Prostate gland (tissue), 2 donors: ENCODE measurements around the gene TMEM51. TPM values are rescaled to one million over a fixed set of nuclear protein-coding genes. Genes with fewer than 3 reads are reported as not detected.

Experiments used
- DNase-seq: peaks from one replicate; pipeline ENCODE4 v3.0.0-alpha.2; 2019; ENCODE audit warnings: low spot score
- H3K27ac ChIP-seq, 2 donors: fragments of 200-600 bp; sonication (generic); 2 replicates each; pipeline ENCODE4 v1.5.1; 2017 to 2019
- H3K27me3 ChIP-seq: fragments of 200-600 bp; sonication (generic); replicated peaks from 2 replicates; pipeline ENCODE4 v1.5.1; 2019; ENCODE audit not compliant: insufficient read depth
- H3K36me3 ChIP-seq, 2 donors: fragments of 200-600 bp; sonication (generic); 1 replicate in 1 of 2; 2 replicates in 1 of 2; pipeline versions ENCODE4 v1.5.1 to v1.8.1; 2017 to 2019
- H3K4me1 ChIP-seq: fragments of 200-600 bp; sonication (generic); replicated peaks from 2 replicates; pipeline ENCODE4 v1.5.1; 2019
- H3K4me3 ChIP-seq, 2 donors: fragments of 200-600 bp; sonication (generic); 2 replicates each; pipeline ENCODE4 v1.5.1; 2017 to 2019
- H3K9me3 ChIP-seq: fragments of 200-600 bp; sonication (generic); 2 replicates; pipeline ENCODE4 v1.5.1; 2017
- CTCF ChIP-seq, 4 experiments: fragments of 200-600 bp in 2 of 4; fragments of 450-650 bp in 2 of 4; sonication (generic) in 2 of 4; IDR thresholded peaks; 1 replicate in 3 of 4; 2 replicates in 1 of 4; pipeline ENCODE4 v1.5.1; 2016 to 2019; ENCODE audit warnings: antibody characterized with exemption in 4 of 4, mild to moderate bottlenecking in 2 of 4, moderate library complexity in 2 of 4
- POLR2A ChIP-seq: fragments of 450-650 bp; IDR thresholded peaks from one replicate; pipeline ENCODE4 v1.6.1; 2016; ENCODE audit warnings: antibody characterized with exemption, mild to moderate bottlenecking
- POLR2AphosphoS5 ChIP-seq: sonication (generic); formaldehyde crosslinking; IDR thresholded peaks from one replicate; pipeline ENCODE4 v1.6.1; 2017; ENCODE audit warnings: antibody characterized with exemption
- WGBS: methylation state at CpG from one replicate; pipeline ENCODE4 v1.1.5; 2018; 5-methylcytosine and 5-hydroxymethylcytosine counted together
- intact Hi-C: fragments of 100-400 bp; cut with DNase I; formaldehyde crosslinking; loops from one replicate; pipeline ENCODE4 v1.14.2; 2022
- total RNA-seq, 2 donors: library from RNA; depleted of rRNA; stranded (reverse); fragments of >200 nt; gene quantifications; one replicate each; pipeline ENCODE4 v1.1.0, GENCODE V29; 2016

TMEM51 gene
- total RNA-seq, 2 donors from 2014 or later: 9.8 to 17.6 TPM

- 78% methylated on average over 17 of the region's 17 CpGs for WGBS
Measured at GRCh38 chr1:15226388-15227255, 73.1 kb downstream of the TMEM51 start.

GRCh38 chr1:15229707-15230131 lies 76.2 kb downstream of the TMEM51 start:
- no peak for DNase-seq
- H3K4me1 ChIP-seq: no peaks in the 10 kb centered on the region
- TF ChIP-seq POLR2A: no peak
- TF ChIP-seq CTCF (IDR thresholded peaks at IDR 0.05): no peak
- TF ChIP-seq POLR2AphosphoS5: no peak
- H3K27me3 ChIP-seq: no peaks in the 10 kb centered on the region
- no peaks in the 10 kb centered on the region for H3K9me3 ChIP-seq
- 54% methylated on average over 4 of the region's 4 CpGs for WGBS
- H3K36me3 ChIP-seq: no peaks in the 10 kb centered on the region
- intact Hi-C loops: no loop called here
- H3K4me3 ChIP-seq: no peak overlapping the region
- no peak overlapping the region for H3K27ac ChIP-seq

More at GRCh38 chr1:15226388-15227255, 73.1 kb downstream of the TMEM51 start:
- no peaks in the 10 kb centered on the region for H3K4me1 ChIP-seq
- no peak overlapping the region for H3K27ac ChIP-seq
- intact Hi-C loops: no loop called here
- H3K9me3 ChIP-seq: no peaks in the 10 kb centered on the region
- TF ChIP-seq POLR2AphosphoS5 (no peak), CTCF (IDR thresholded peaks at IDR 0.05) (no peak), POLR2A (no peak)
- H3K27me3 ChIP-seq: no peaks in the 10 kb centered on the region
- no peak overlapping the region for H3K4me3 ChIP-seq
- no peak for DNase-seq
- no peaks in the 10 kb centered on the region for H3K36me3 ChIP-seq

- no peak overlapping the region for H3K27ac ChIP-seq
- no peaks in the 10 kb centered on the region for H3K27me3 ChIP-seq
- H3K4me1 ChIP-seq: no peaks in the 10 kb centered on the region
- DNase-seq: no peak
- intact Hi-C loops: no loop called here
- no peak overlapping the region for H3K4me3 ChIP-seq
- H3K9me3 ChIP-seq: no peaks in the 10 kb centered on the region
- TF ChIP-seq CTCF (IDR thresholded peaks at IDR 0.05) (no peak), POLR2A (no peak), POLR2AphosphoS5 (no peak)
- WGBS: 75% methylated on average over 5 of the region's 5 CpGs
- no peaks in the 10 kb centered on the region for H3K36me3 ChIP-seq
Measured at GRCh38 chr1:15231714-15232201, 78.2 kb downstream of the TMEM51 start.

GRCh38 chr1:15233689-15234088 lies 80.1 kb downstream of the TMEM51 start:
- intact Hi-C loops: no loop called here
- no peaks in the 10 kb centered on the region for H3K4me1 ChIP-seq
- TF ChIP-seq CTCF (IDR thresholded peaks at IDR 0.05): no peak
- no peak for TF ChIP-seq POLR2A
- no peak for TF ChIP-seq POLR2AphosphoS5
- H3K9me3 ChIP-seq: no peaks in the 10 kb centered on the region
- H3K27ac ChIP-seq: no peak overlapping the region
- no peaks in the 10 kb centered on the region for H3K27me3 ChIP-seq
- H3K4me3 ChIP-seq: no peak overlapping the region
- no peaks in the 10 kb centered on the region for H3K36me3 ChIP-seq
- DNase-seq: no peak

- DNase-seq: no peak
- H3K36me3 ChIP-seq: no peaks in the 10 kb centered on the region
- TF ChIP-seq POLR2AphosphoS5 (no peak), POLR2A (no peak)
- no peaks in the 10 kb centered on the region for H3K27me3 ChIP-seq
- no peak overlapping the region for H3K27ac ChIP-seq
- intact Hi-C loops: no loop called here
- no peaks in the 10 kb centered on the region for H3K9me3 ChIP-seq
- WGBS: 81% methylated on average over 5 of the region's 5 CpGs
- no peak overlapping the region for H3K4me3 ChIP-seq
- no peaks in the 10 kb centered on the region for H3K4me1 ChIP-seq
Measured at GRCh38 chr1:15236321-15236721, 82.8 kb downstream of the TMEM51 start.
